IMR-90 (cell line): ENCODE results near the gene IL19. TPM values are rescaled to one million over a fixed set of nuclear protein-coding genes. Genes with fewer than 3 reads are reported as not detected.

ENCODE experiments used
- ATAC-seq: fragments of 200-7000 bp; cut with Tn5 transposase; 2 replicates; pipeline ENCODE4 v1.9.1; 2020; ENCODE audit warnings: low read depth, mild to moderate bottlenecking, moderate library complexity
- BruUV-seq: library from RNA; stranded (reverse); fragments of 400-500 nt; replicated peaks from 2 replicates; lab custom pipeline; 2021; lab: Mats Ljungman, UMichigan
- CTCF ChIA-PET: fragments of 300-600 bp; formaldehyde crosslinking; extraction: SDS; loops from one replicate; lab custom pipeline; 2021; ENCODE audit warnings: antibody characterized with exemption; lab: Yijun Ruan, JAX
- POLR2A ChIA-PET: fragments of 300-600 bp; sonication (Branson Sonifier 250); formaldehyde crosslinking; loops from one replicate; lab custom pipeline; 2022; ENCODE audit warnings: antibody characterized with exemption; ENCODE audit not compliant: unreplicated experiment; lab: Charles Lee
- DNase-seq: peaks from one replicate; pipeline ENCODE4 v3.0.0; 2013
- H2AFZ ChIP-seq: replicated peaks from 2 replicates; pipeline ENCODE3; 2013; ENCODE audit warnings: low read length, mild to moderate bottlenecking; ENCODE audit not compliant: poor library complexity
- H2AK5ac ChIP-seq: 2 replicates; pipeline ENCODE4 v1.6.1; 2013; ENCODE audit warnings: low read depth, low read length, inconsistent platforms
- H2AK9ac ChIP-seq: replicated peaks from 2 replicates; pipeline ENCODE3; 2013; ENCODE audit warnings: mild to moderate bottlenecking, low read depth, low read length, moderate library complexity; ENCODE audit not compliant: poor library complexity
- H2BK120ac ChIP-seq: 2 replicates; pipeline ENCODE4 v1.6.1; 2013; ENCODE audit warnings: low read depth, low read length, inconsistent platforms
- H2BK15ac ChIP-seq: 3 replicates; pipeline ENCODE4 v1.6.1; 2013; ENCODE audit warnings: low read depth, low read length, inconsistent platforms
- H2BK20ac ChIP-seq: 2 replicates; pipeline ENCODE4 v1.6.1; 2013; ENCODE audit warnings: low read depth, mild to moderate bottlenecking, inconsistent platforms, low read length, moderate library complexity
- H2BK5ac ChIP-seq: 2 replicates; pipeline ENCODE4 v1.6.1; 2013; ENCODE audit warnings: mild to moderate bottlenecking, low read depth, low read length, inconsistent platforms; ENCODE audit not compliant: poor library complexity, severe bottlenecking
- H3K14ac ChIP-seq: replicated peaks from 2 replicates; pipeline ENCODE4 v1.6.1; 2013; ENCODE audit warnings: low read depth, low read length, inconsistent platforms
- H3K18ac ChIP-seq: 2 replicates; pipeline ENCODE4 v1.6.1; 2013; ENCODE audit warnings: low read depth, low read length, control low read depth
- H3K23ac ChIP-seq: 2 replicates; pipeline ENCODE4 v1.6.1; 2013; ENCODE audit warnings: low read depth, low read length, inconsistent platforms
- H3K27ac ChIP-seq: 2 replicates; pipeline ENCODE4 v1.5.1; 2013; ENCODE audit warnings: mild to moderate bottlenecking, control low read depth, low read length; ENCODE audit not compliant: insufficient read depth
- H3K27me3 ChIP-seq: 2 replicates; pipeline ENCODE4 v1.6.1; 2013; ENCODE audit warnings: low read length; ENCODE audit not compliant: control insufficient read depth, insufficient read depth
- H3K36me3 ChIP-seq: 2 replicates; pipeline ENCODE4 v1.6.1; 2013; ENCODE audit warnings: low read length, mixed read lengths; ENCODE audit not compliant: control insufficient read depth, insufficient read depth
- H3K4ac ChIP-seq: 2 replicates; pipeline ENCODE4 v1.6.1; 2013; ENCODE audit warnings: low read depth, low read length, inconsistent platforms
- H3K4me1 ChIP-seq: 2 replicates; pipeline ENCODE4 v1.6.1; 2013; ENCODE audit warnings: low read length, mixed read lengths; ENCODE audit not compliant: control insufficient read depth, insufficient read depth
- H3K4me2 ChIP-seq: 2 replicates; pipeline ENCODE4 v1.6.1; 2013; ENCODE audit warnings: low read depth, mild to moderate bottlenecking, control low read depth, low read length, moderate library complexity
- H3K4me3 ChIP-seq: 2 replicates; pipeline ENCODE4 v1.5.1; 2013; ENCODE audit warnings: low read depth, mild to moderate bottlenecking, control low read depth, low read length, moderate library complexity; ENCODE audit not compliant: insufficient read depth
- H3K56ac ChIP-seq: 2 replicates; pipeline ENCODE4 v1.6.1; 2013; ENCODE audit warnings: low read length, inconsistent platforms; ENCODE audit not compliant: insufficient read depth; ENCODE audit errors: extremely low read depth
- H3K79me1 ChIP-seq, 2 experiments: 2 replicates each; pipeline ENCODE4 v1.6.1; 2013; ENCODE audit warnings: low read length in 2 of 2, inconsistent platforms in 1 of 2, low read depth in 1 of 2
- H3K9ac ChIP-seq: 2 replicates; pipeline ENCODE4 v1.6.1; 2013; ENCODE audit warnings: low read depth, low read length, control low read depth
- H3K9me1 ChIP-seq: 2 replicates; pipeline ENCODE4 v1.6.1; 2013; ENCODE audit warnings: low read length, inconsistent platforms; ENCODE audit not compliant: insufficient read depth
- H3K9me3 ChIP-seq: 2 replicates; pipeline ENCODE4 v1.6.1; 2013; ENCODE audit warnings: low read length; ENCODE audit not compliant: control insufficient read depth, insufficient read depth
- H4K20me1 ChIP-seq: 2 replicates; pipeline ENCODE4 v1.6.1; 2013; ENCODE audit warnings: low read length, inconsistent platforms; ENCODE audit not compliant: insufficient read depth
- H4K5ac ChIP-seq: 2 replicates; pipeline ENCODE4 v1.6.1; 2013; ENCODE audit warnings: mild to moderate bottlenecking, low read depth, low read length, control low read depth
- H4K8ac ChIP-seq, 2 experiments: 2 replicates each; pipeline ENCODE4 v1.6.1; 2013; ENCODE audit warnings: low read depth in 2 of 2, low read length in 2 of 2, control low read depth in 1 of 2, inconsistent platforms in 1 of 2
- H4K91ac ChIP-seq: 2 replicates; pipeline ENCODE4 v1.6.1; 2013; ENCODE audit warnings: low read depth, low read length, inconsistent platforms; ENCODE audit not compliant: insufficient read depth
- BHLHE40 ChIP-seq: fragments of 150-350 bp; IDR thresholded peaks from 2 replicates; pipeline ENCODE4 v1.6.1; 2016; ENCODE audit warnings: mild to moderate bottlenecking, low read depth, low read length
- CEBPB ChIP-seq: IDR thresholded peaks from 2 replicates; pipeline ENCODE4 v1.6.1; 2012; ENCODE audit warnings: low read depth, low read length, improper control_type of control experiment
- CHD1 ChIP-seq: IDR thresholded peaks from 2 replicates; pipeline ENCODE4 v1.6.1; 2012; ENCODE audit warnings: low read depth, low read length, improper control_type of control experiment
- FOS ChIP-seq: fragments of 150-350 bp; IDR thresholded peaks from 2 replicates; pipeline ENCODE4 v1.6.1; 2016; ENCODE audit warnings: low read depth, low read length
- MAFK ChIP-seq: IDR thresholded peaks from 2 replicates; pipeline ENCODE4 v1.6.1; 2012; ENCODE audit warnings: low read depth, low read length, improper control_type of control experiment
- MXI1 ChIP-seq: IDR thresholded peaks from 2 replicates; pipeline ENCODE4 v1.6.1; 2012; ENCODE audit warnings: low read depth, mild to moderate bottlenecking, low read length, moderate library complexity, borderline replicate concordance
- NFE2L2 ChIP-seq: fragments of 150-350 bp; IDR thresholded peaks from 2 replicates; pipeline ENCODE4 v1.6.1; 2016; ENCODE audit warnings: low read depth, mild to moderate bottlenecking, low read length
- POLR2A ChIP-seq: IDR thresholded peaks from 2 replicates; pipeline ENCODE4 v1.6.1; 2012; ENCODE audit warnings: mild to moderate bottlenecking, low read depth, low read length
- RAD21 ChIP-seq: IDR thresholded peaks from 2 replicates; pipeline ENCODE4 v1.6.1; 2012; ENCODE audit warnings: low read length, improper control_type of control experiment
- RCOR1 ChIP-seq: IDR thresholded peaks from 2 replicates; pipeline ENCODE4 v1.6.1; 2012; ENCODE audit warnings: mild to moderate bottlenecking, low read length, improper control_type of control experiment; ENCODE audit not compliant: insufficient replicate concordance
- SMC3 ChIP-seq: fragments of 150-350 bp; IDR thresholded peaks from 2 replicates; pipeline ENCODE4 v1.6.1; 2016; ENCODE audit warnings: low read depth, mild to moderate bottlenecking, antibody characterized with exemption, low read length, moderate library complexity
- WGBS, 2 experiments: methylation state at CpG; one replicate each; pipeline versions ENCODE4 v1.1.5 to v1.1.7; 2013; ENCODE audit warnings: missing lambda C conversion rate in 2 of 2; ENCODE audit not compliant: insufficient read length in 1 of 2; ENCODE audit errors: extremely low coverage in 2 of 2; 5-methylcytosine and 5-hydroxymethylcytosine counted together
- dilution Hi-C: fragments of 300-500 bp; cut with HindIII; formaldehyde crosslinking; loops from one replicate; pipeline ENCODE4 v1.14.3; 2018; ENCODE audit warnings: low sequenced_read_pairs; ENCODE audit not compliant: unreplicated experiment
- in situ Hi-C: fragments of 300-500 bp; cut with MboI; formaldehyde crosslinking; loops from 3 replicates; pipeline ENCODE4 v1.14.3; 2019; ENCODE audit warnings: low sequenced_read_pairs, inconsistent platforms, mixed read lengths
- intact Hi-C: fragments of 100-400 bp; cut with micrococcal nuclease; formaldehyde crosslinking; loops from 2 replicates; pipeline ENCODE4 v1.10.0; 2022
- polyA plus RNA-seq, 3 experiments: library from polyadenylated mRNA; depleted of rRNA; stranded (reverse); fragments of >200 nt; gene quantifications; 2 replicates each; pipeline ENCODE4 v1.2.3, GENCODE V29; 2012; ENCODE audit warnings: low replicate concordance in 1 of 3
- total RNA-seq: library from RNA; depleted of rRNA; stranded (reverse); fragments of >200 nt; gene quantifications from 2 replicates; pipeline ENCODE4 v1.2.3, GENCODE V29; 2012
- TF ChIP-seq, protein P1 (sequence below): fragments of 150-350 bp; IDR thresholded peaks from 2 replicates; pipeline ENCODE4 v1.6.1; 2017; ENCODE audit warnings: mild to moderate bottlenecking, antibody characterized with exemption, low read length, low read depth
- TF ChIP-seq, protein P2 (sequence below): fragments of 150-350 bp; IDR thresholded peaks from 2 replicates; pipeline ENCODE4 v1.6.1; 2016; ENCODE audit warnings: low read depth, mild to moderate bottlenecking, low read length, moderate library complexity, borderline replicate concordance

IL19 gene
- total and polyA plus RNA-seq, 2 of the 4 experiments (the other 2 are of a cell fraction): not detected

DNA sequence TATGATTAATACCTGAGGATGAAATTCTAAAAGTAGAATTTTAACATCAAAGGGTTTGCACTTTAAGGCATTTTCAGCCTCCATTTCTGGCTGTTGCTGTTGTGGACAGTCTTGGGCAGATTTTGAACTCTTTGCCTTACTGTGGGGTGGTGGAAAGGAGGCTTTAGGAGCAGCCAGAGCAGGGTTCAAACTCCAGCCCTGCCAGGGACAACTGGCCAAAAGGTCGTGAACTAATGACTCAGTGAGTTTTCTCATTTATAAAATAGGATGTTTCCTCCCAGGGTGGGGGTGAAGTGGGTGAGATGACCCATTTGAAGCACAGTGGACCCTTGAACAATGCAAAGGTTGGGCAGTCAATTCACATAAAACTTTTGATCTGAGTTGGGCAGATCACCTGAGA lies 49.1 kb upstream of the IL19 start:
- Histone ChIP-seq H4K20me1 (peaks cover 92% of the 10 kb centered on the region), H3K9me1 (peaks cover 45% of the 10 kb centered on the region), H3K18ac (no peak overlapping the region), H3K56ac (no peak overlapping the region), H3K23ac (no peak overlapping the region), H4K91ac (no peak overlapping the region), H3K4me3 (no peak overlapping the region), H3K27ac (no peak overlapping the region), H4K5ac (no peak overlapping the region), H3K4me1 (peaks cover 27% of the 10 kb centered on the region), H2AFZ (no peak overlapping the region), H3K4me2 (no peak overlapping the region), H4K8ac (no peak overlapping the region), H3K79me1 (peaks cover 25 to 83% of the 10 kb centered on the region in 2 experiments), H3K9ac (no peak overlapping the region), H2BK120ac (no peak overlapping the region), H2BK20ac (no peak overlapping the region), H3K36me3 (0 out of 2 replicates have a peak, but pooled peaks cover 1% of the 10 kb centered on the region), H2BK5ac (no peak overlapping the region), H3K27me3 (no peaks in the 10 kb centered on the region), H3K4ac (no peak overlapping the region), H2AK5ac (no peak overlapping the region), H3K14ac (no peak overlapping the region), H2AK9ac (no peak overlapping the region), H2BK15ac (no peak overlapping the region), H3K9me3 (no peaks in the 10 kb centered on the region)
- WGBS, 2 experiments: no CpG with 5 or more reads among the region's 1 CpG
- TF ChIP-seq RCOR1: no peak
- TF ChIP-seq, protein P1, sequence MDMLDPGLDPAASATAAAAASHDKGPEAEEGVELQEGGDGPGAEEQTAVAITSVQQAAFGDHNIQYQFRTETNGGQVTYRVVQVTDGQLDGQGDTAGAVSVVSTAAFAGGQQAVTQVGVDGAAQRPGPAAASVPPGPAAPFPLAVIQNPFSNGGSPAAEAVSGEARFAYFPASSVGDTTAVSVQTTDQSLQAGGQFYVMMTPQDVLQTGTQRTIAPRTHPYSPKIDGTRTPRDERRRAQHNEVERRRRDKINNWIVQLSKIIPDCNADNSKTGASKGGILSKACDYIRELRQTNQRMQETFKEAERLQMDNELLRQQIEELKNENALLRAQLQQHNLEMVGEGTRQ: no peak
- TF ChIP-seq, protein P2, sequence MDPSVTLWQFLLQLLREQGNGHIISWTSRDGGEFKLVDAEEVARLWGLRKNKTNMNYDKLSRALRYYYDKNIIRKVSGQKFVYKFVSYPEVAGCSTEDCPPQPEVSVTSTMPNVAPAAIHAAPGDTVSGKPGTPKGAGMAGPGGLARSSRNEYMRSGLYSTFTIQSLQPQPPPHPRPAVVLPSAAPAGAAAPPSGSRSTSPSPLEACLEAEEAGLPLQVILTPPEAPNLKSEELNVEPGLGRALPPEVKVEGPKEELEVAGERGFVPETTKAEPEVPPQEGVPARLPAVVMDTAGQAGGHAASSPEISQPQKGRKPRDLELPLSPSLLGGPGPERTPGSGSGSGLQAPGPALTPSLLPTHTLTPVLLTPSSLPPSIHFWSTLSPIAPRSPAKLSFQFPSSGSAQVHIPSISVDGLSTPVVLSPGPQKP: no peak
- no peak for TF ChIP-seq POLR2A
- TF ChIP-seq MXI1: no peak
- TF ChIP-seq CHD1: no peak
- TF ChIP-seq BHLHE40: no peak
- no peak for TF ChIP-seq NFE2L2
- no peak for TF ChIP-seq CEBPB
- TF ChIP-seq FOS: no peak
- TF ChIP-seq SMC3: no peak
- no peak for TF ChIP-seq RAD21
- TF ChIP-seq MAFK: no peak
- ChIA-PET CTCF (no interaction called here), POLR2A (no interaction called here)
- in situ Hi-C loops: no loop called here
- intact Hi-C loops: loop anchor here (5.0 kb wide), 1 partner anchor 34 kb away; no protein-coding TSS in a partner anchor
- DNase-seq: no peak
- ATAC-seq: no peak
- BruUV-seq: no TSS peak
- dilution Hi-C loops: no loop called here
